Upper lobe of left lung (tissue), 4 donors: Measurements from ENCODE around the gene KDM2B.

Experiments
- EP300 ChIP-seq, 4 donors: sonication (generic); formaldehyde crosslinking; IDR thresholded peaks; one replicate each; pipeline ENCODE4 v1.5.1; 2017; ENCODE audit warnings: antibody characterized with exemption in 4 of 4, control low read depth in 2 of 4
- POLR2A ChIP-seq, 4 donors: fragments of 450-650 bp; IDR thresholded peaks; one replicate each; pipeline ENCODE4 v1.5.1; 2016 to 2017; ENCODE audit warnings: antibody characterized with exemption in 4 of 4, mild to moderate bottlenecking in 2 of 4
- POLR2AphosphoS5 ChIP-seq, 2 donors: sonication (generic); formaldehyde crosslinking; IDR thresholded peaks; one replicate each; pipeline ENCODE4 v1.5.1; 2017; ENCODE audit warnings: antibody characterized with exemption in 2 of 2
- TF ChIP-seq, protein P1 (sequence below), 6 experiments: fragments of 450-650 bp in 4 of 6; fragments of 200-600 bp in 2 of 6; sonication (generic) in 2 of 6; IDR thresholded peaks; one replicate each; pipeline ENCODE4 v1.5.1; 2016 to 2019; ENCODE audit warnings: antibody characterized with exemption in 6 of 6

- TF ChIP-seq POLR2A (IDR thresholded peaks at IDR 0.05) (no peak), EP300 (IDR thresholded peaks at IDR 0.05) (no peak), POLR2AphosphoS5 (IDR thresholded peaks at IDR 0.05) (no peak)
- TF ChIP-seq, protein P1, sequence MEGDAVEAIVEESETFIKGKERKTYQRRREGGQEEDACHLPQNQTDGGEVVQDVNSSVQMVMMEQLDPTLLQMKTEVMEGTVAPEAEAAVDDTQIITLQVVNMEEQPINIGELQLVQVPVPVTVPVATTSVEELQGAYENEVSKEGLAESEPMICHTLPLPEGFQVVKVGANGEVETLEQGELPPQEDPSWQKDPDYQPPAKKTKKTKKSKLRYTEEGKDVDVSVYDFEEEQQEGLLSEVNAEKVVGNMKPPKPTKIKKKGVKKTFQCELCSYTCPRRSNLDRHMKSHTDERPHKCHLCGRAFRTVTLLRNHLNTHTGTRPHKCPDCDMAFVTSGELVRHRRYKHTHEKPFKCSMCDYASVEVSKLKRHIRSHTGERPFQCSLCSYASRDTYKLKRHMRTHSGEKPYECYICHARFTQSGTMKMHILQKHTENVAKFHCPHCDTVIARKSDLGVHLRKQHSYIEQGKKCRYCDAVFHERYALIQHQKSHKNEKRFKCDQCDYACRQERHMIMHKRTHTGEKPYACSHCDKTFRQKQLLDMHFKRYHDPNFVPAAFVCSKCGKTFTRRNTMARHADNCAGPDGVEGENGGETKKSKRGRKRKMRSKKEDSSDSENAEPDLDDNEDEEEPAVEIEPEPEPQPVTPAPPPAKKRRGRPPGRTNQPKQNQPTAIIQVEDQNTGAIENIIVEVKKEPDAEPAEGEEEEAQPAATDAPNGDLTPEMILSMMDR (IDR thresholded peaks at IDR 0.05), result no peak
Measured at GRCh38 chr12:121560392-121561008, 20.3 kb downstream of the KDM2B start.
